IMR-90 (cell line): Measurements from ENCODE around the gene HSPB9.

Source experiments
- CEBPB ChIP-seq: IDR thresholded peaks from 2 replicates; pipeline ENCODE4 v1.6.1; 2012; ENCODE audit warnings: low read depth, low read length, improper control_type of control experiment
- CTCF ChIP-seq: conservative IDR thresholded peaks from 2 replicates; pipeline ENCODE4 v1.5.1; 2012; ENCODE audit warnings: mild to moderate bottlenecking, low read depth, low read length, improper control_type of control experiment
- MAFK ChIP-seq: IDR thresholded peaks from 2 replicates; pipeline ENCODE4 v1.6.1; 2012; ENCODE audit warnings: low read depth, low read length, improper control_type of control experiment
- MAZ ChIP-seq: IDR thresholded peaks from 2 replicates; pipeline ENCODE4 v1.6.1; 2012; ENCODE audit warnings: low read depth, mild to moderate bottlenecking, low read length, improper control_type of control experiment, moderate library complexity, borderline replicate concordance
- MXI1 ChIP-seq: IDR thresholded peaks from 2 replicates; pipeline ENCODE4 v1.6.1; 2012; ENCODE audit warnings: low read depth, mild to moderate bottlenecking, low read length, moderate library complexity, borderline replicate concordance
- POLR2A ChIP-seq: IDR thresholded peaks from 2 replicates; pipeline ENCODE4 v1.6.1; 2012; ENCODE audit warnings: mild to moderate bottlenecking, low read depth, low read length
- RAD21 ChIP-seq: IDR thresholded peaks from 2 replicates; pipeline ENCODE4 v1.6.1; 2012; ENCODE audit warnings: low read length, improper control_type of control experiment
- RCOR1 ChIP-seq: IDR thresholded peaks from 2 replicates; pipeline ENCODE4 v1.6.1; 2012; ENCODE audit warnings: mild to moderate bottlenecking, low read length, improper control_type of control experiment; ENCODE audit not compliant: insufficient replicate concordance
- RFX5 ChIP-seq: IDR thresholded peaks from 2 replicates; pipeline ENCODE4 v1.8.0; 2012; ENCODE audit warnings: low read depth, mild to moderate bottlenecking, low read length, moderate library complexity
- SMC3 ChIP-seq: fragments of 150-350 bp; IDR thresholded peaks from 2 replicates; pipeline ENCODE4 v1.6.1; 2016; ENCODE audit warnings: low read depth, mild to moderate bottlenecking, antibody characterized with exemption, low read length, moderate library complexity
- USF2 ChIP-seq: fragments of 150-350 bp; IDR thresholded peaks from 2 replicates; pipeline ENCODE4 v1.6.1; 2017; ENCODE audit warnings: mild to moderate bottlenecking, antibody characterized with exemption, low read length, low read depth

- TF ChIP-seq CTCF (no peak), RFX5 (no peak), POLR2A (no peak), MXI1 (no peak), CEBPB (no peak), RAD21 (no peak), SMC3 (no peak), RCOR1 (no peak), USF2 (no peak), MAZ (no peak), MAFK (no peak)
Observed at GRCh38 chr17:42079541-42079940, 43.1 kb upstream of the HSPB9 start.
